HG03103 (cell line): ENCODE data around the gene FHIT.
A peak's percentile ranks its signal among the peaks of the same experiment; 100 is the strongest.

Experiments used
- ATAC-seq: cut with Tn5 transposase; IDR thresholded peaks from one replicate; pipeline ENCODE4 v1.9.1; 2021; ENCODE audit warnings: low read depth; ENCODE audit not compliant: unreplicated experiment

FHIT gene

DNA sequence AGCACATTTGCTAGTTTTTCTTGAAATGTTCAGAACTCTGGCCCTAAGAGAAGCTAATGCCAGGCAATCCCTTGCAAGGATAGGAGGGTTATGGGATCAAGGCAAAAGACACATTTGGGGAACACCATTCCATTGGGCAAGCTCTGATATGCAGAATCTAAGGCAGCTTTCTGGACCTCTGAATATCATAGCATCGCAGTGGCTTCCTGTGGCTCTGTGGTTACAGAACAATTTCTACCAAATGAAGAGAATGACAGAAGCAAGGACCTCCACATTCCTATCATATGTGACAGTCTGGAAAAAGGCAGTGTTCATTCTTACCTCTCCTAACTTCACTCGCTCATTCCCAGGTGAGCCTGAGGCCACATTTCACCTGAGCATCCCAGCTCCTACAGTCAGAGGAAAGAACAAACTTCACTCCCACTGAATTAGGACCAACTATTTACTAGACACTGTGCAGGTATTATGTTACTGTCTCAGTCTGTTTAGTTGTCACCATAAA, 1365.3 kb downstream of the FHIT start:
- ATAC-seq, result no peak

- ATAC-seq, result no peak
These were observed 1366.2 kb downstream of the FHIT start for GRCh38 chr3:59885101-59885500.

GRCh38 chr3:59884409-59884808, 1366.8 kb downstream of the FHIT start:
- no peak for ATAC-seq

DNA sequence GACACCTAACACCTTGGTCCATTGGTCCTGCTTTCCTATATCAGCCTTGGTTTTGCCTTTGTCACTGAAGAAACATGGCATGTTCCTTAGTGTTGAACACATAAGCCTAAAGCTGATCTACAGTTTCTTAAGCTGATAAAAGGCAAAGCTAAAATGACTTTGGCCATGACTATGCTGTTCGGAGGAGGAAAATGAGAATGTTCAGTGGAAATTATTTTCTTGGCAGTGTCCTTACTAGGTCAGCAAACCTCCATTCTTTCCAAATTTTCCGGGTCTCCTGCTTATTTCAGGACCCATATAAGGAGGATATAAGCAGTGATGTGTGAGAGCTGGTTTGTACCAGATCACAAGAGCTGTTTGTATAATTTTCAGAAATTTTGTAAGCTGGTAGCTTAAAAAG, 1368.5 kb downstream of the FHIT start:
- ATAC-seq, result no peak

GRCh38 chr3:59880717-59881116, 1370.5 kb downstream of the FHIT start:
- no peak for ATAC-seq

DNA sequence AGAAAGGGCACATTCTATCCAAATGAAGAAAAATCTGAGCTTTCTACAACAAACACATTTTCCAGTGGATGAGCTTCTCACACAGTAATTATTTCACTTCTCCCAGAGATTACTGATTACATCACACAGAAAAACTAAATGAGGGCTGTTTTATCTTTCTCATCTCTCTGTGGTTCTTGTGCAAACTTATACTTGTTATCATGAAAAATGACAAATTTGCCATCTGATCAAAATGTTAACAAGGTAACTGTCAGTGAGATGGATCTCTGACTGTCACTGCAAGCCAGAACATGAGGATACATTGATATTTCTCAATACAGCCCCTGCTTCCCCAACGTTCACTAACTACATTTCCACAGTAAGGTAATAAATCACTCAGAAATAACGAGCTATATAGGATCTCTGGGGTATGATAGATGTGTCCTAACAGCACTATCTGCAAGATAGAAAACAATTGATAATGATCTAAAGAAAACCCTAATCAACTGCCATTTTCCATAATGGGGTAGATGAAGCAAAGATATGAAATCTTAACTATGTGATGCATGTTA, 1372.1 kb downstream of the FHIT start:
- ATAC-seq, result no peak

DNA sequence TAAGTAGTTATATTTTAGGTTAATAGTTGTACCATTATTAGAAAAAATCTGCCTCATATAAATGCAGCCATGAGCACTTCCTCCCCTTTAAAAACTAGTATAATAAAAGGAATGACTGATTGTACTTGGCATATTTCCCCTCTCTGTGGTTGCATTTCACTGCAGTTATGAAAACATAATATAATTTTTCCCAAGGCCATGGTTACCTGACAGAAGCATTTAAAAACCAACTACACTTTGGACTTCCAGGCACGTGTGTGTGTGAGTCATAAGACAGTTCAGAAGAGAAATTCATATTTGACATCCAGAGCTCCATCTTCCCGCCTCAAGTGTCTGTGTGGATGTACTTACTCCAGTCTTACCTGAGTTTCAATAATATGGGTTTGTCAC, 1373.2 kb downstream of the FHIT start:
- no peak for ATAC-seq

- no peak for ATAC-seq
These were observed 1373.8 kb downstream of the FHIT start for GRCh38 chr3:59877263-59878037.

- no peak for ATAC-seq
These were observed 1374.7 kb downstream of the FHIT start for GRCh38 chr3:59876533-59877062.

DNA sequence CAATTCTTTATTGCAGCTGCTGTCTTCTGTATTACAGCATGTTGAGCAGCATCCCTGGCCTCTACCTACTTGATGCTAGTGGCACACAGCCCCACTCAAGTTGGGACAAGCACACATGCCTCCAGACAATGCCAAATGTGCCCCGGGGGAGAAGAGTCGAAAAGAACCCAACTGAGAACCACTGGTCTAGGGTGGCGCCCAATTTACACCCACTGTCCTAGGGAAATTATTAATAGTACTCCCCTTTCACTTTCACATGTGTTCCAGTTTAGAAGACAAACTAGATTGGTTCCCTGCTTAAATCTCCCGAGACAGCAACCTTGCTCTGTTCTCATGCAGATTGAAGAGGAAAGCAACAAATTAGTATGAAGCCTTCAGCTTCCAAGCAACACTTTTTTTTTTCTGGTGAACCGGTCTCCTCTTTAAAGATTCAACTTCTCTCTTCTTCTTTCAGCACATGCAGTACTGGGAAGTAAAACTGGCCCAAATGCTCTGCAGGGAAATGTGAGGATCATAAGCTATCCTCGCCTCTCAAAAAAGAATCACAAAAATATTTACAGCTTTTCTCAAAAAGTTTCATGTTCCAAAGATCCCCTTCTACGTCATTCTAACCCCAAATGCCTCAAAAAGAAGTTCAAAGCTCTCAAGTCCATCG, 1377.5 kb downstream of the FHIT start:
- no peak for ATAC-seq

DNA sequence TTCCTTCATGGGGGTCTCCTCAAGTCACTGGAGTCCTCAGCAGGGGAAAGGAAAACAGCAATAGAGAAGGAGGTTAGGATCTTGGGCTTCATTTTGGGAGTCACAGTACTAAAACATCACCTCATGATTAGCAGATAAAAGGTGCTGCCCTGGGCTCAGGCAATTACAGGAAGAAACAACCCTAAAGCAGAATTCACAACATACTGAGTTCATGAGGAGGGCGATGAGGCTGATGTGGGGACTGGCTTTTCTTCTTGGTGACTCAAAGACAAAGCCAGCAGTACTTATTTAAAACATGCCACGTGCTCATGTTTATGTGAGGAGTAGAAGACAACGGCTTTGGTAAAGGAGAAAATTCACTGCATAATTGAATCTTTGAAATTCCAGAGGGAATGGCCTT, 1379.1 kb downstream of the FHIT start:
- ATAC-seq, result no peak

DNA sequence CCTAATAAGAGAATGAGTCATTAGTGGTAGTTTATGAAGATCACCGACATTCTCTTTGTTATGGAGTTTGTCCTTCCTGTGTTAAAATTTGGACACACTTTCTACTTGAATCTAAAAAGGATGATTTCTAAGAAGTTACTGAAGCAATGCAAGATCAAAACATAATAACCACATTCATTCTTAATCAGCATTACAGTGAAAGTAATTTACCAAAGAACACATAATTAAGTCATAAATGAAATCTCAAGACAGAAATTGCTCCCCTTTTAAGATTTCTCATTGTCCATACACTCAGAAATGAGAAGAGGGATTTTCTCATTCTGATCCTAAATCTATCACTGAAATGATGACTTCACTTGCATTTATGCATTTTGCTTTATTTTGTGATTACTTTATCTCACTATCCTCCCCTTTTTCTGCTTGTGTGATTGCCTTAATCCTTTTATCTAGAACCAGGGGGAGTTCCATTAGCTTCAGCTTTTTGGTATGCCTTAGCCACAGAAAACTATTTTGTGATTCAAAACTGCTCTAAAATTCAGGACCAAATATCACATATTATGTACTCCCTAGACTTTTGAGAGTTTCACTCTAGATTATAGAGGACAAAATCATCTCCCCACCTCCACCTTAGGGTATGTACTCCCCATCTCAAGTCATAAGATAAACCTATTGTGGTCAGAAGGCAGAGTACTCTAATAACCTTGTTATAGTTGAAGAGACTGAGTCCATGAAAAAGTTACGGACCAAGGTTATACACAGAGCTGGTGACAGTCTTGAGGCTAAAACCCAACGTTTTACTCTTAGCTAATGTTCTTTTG, 1383.9 kb downstream of the FHIT start:
- ATAC-seq, result no peak

GRCh38 chr3:59866076-59866475, 1385.2 kb downstream of the FHIT start:
- no peak for ATAC-seq

GRCh38 chr3:59865351-59865750, 1385.9 kb downstream of the FHIT start:
- ATAC-seq, result no peak

DNA sequence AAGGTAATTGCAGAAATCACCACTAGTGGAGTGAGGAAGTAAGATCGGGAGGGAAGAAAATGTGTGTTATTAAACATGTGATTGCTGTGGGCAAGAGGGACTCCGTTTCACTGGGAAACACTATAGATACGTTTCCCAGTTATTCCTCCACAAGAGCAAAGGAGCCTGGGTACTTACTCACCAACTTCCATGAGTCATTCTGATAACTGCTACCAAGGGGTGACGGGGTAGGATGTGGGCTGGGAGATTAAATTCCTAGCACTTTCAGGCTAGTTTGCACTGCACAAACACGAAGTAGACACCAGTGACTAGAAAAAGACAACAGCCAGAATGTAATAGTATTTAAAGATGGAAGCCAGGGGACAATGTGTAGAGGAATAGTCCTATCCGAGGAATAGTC, 1388.6 kb downstream of the FHIT start:
- ATAC-seq, result no peak

DNA sequence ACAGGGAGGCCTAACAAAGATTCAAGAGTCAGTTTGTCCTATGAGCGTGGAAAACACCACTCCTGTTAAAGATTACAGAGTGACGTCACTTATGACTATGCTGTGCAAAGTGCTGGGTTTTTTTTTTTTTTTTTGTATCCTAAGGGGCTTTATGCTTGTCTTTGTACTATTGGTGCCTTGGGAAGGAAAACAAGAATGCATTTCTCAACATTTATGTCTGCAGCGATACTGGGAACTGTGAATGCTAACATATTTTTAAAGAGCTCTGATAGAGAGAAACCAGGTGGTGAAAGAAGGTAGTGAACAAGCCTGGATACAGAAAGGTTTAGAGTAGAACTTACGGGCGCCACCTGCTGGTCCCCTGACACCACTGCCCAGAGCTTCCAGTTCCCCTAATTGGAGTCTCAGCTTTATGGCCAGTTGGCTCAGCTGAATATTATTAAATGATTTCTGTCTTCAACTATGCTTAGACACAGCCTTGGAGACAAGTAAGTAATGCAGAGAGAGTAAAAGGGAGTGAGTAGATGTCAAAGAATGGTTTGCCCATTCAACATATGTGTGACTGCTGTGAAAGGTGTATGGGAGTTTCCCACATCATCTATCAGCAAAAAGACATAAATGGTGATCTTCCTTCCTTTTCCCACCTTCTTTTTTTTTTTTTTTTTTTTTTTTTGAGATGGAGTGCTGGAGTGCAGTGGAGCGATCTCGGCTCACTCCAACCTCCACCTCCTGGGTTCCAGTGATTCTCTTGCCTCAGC, 1393.5 kb downstream of the FHIT start:
- ATAC-seq, result peak; percentile 99

DNA sequence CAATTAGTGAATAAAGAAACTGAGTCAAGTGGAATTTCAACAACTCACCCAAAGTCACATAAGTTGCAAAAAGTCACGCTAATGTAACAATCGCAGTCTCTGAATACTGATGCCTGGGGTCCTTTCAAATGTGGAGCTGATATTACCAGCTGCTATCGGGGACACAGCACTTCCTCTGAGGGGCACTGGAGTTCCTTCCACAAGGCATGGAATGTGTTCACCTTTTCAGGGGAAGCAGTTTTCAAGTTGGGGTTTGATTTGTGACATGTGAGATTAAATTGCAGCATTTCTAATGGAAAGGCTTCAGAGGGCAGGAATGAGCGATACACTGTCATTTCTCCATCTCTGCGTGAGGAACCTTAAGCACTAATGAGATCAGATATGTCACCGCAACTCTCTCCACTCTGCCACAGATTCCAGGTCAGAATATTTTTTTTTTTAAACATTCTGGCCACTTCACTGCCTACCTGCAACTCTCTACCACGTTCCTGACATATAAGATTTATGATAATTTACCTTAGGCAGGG, 1394.3 kb downstream of the FHIT start:
- no peak for ATAC-seq

GRCh38 chr3:59854061-59854709, 1397.1 kb downstream of the FHIT start:
- no peak for ATAC-seq

- no peak for ATAC-seq
These were observed 1400.8 kb downstream of the FHIT start for GRCh38 chr3:59850417-59850816.
